ENCODE measurements around the gene BOC.

Gene BOC

DNA sequence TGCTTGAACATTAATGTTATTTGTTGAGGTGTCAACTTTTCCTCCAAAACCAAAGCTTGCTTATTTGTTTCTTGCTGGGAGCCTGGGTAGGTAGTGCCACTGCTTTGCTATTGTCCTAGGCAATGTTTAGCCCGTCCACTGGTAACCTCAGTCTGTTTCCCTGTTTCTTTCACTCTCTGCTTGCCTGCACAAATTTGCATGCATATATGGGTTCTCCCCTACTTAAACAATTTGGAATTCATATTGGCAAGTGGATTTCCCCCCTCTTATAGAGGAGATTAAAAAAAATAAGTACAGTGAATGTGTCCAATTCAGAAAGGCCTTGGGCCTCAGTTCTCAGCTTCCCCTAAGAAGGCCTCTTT, 45.0 kb upstream of the BOC start:
- Histone ChIP-seq H3K27ac (replicated peaks) (no peak overlapping the region), H3K4me3 (replicated peaks; ENCODE audit: insufficient read depth, low read length) (no peak overlapping the region)

DNA sequence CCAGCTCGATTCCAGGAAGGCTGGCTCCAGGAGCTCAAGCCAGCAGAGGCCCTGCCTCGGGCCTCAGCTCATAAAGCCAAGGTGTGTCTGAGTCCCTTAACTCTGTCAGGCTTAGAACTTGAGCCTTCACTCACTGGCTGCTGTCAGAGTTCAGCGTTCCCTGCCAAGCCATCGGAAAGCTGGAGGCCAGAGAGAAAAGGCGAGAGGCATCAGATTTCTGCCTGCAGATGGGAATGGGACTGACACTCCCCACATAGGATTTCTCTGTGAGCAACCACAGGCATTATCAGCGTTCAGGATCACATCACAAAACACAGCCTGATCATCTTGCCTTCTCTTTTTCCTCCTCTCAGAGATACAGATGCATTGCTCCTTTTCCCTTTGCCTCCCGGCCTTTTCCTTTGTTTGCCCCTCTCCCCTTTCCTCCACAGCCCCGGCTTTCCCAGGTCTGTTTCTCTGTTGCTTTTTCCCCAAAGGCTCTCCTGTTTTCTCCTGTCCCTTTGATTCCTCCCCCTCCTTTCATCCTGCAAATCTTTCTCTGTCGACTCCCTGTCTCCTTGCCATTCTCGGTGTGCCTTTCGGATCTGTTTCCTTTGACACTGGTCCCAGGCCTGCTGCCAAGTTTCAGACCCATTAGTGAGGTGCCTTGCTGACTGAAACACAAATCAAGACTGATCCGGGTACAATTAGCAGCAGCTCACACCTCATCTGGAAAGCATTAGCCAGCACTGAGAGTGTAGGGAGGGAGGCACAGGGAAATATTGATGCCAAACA, 44.5 kb upstream of the BOC start:
- Histone ChIP-seq H3K27ac (replicated peaks) (no peak overlapping the region), H3K4me3 (replicated peaks; ENCODE audit: insufficient read depth, low read length) (no peak overlapping the region), H3K27me3 (ENCODE audit: insufficient read depth, poor library complexity, severe bottlenecking) (no peaks in the 10 kb centered on the region)
- TF ChIP-seq SPI1 (IDR thresholded peaks at IDR 0.05; ENCODE audit: borderline replicate concordance, low read depth) (no peak), CTCF (IDR thresholded peaks at IDR 0.05; ENCODE audit: insufficient read depth, low read length) (no peak), POLR2AphosphoS5 (IDR thresholded peaks at IDR 0.05; ENCODE audit: low read depth) (no peak), GABPA (IDR thresholded peaks at IDR 0.05; ENCODE audit: low read depth) (no peak)
- TF ChIP-seq, protein P1, sequence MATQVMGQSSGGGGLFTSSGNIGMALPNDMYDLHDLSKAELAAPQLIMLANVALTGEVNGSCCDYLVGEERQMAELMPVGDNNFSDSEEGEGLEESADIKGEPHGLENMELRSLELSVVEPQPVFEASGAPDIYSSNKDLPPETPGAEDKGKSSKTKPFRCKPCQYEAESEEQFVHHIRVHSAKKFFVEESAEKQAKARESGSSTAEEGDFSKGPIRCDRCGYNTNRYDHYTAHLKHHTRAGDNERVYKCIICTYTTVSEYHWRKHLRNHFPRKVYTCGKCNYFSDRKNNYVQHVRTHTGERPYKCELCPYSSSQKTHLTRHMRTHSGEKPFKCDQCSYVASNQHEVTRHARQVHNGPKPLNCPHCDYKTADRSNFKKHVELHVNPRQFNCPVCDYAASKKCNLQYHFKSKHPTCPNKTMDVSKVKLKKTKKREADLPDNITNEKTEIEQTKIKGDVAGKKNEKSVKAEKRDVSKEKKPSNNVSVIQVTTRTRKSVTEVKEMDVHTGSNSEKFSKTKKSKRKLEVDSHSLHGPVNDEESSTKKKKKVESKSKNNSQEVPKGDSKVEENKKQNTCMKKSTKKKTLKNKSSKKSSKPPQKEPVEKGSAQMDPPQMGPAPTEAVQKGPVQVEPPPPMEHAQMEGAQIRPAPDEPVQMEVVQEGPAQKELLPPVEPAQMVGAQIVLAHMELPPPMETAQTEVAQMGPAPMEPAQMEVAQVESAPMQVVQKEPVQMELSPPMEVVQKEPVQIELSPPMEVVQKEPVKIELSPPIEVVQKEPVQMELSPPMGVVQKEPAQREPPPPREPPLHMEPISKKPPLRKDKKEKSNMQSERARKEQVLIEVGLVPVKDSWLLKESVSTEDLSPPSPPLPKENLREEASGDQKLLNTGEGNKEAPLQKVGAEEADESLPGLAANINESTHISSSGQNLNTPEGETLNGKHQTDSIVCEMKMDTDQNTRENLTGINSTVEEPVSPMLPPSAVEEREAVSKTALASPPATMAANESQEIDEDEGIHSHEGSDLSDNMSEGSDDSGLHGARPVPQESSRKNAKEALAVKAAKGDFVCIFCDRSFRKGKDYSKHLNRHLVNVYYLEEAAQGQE (IDR thresholded peaks at IDR 0.05; ENCODE audit: insufficient replicate concordance, low read depth), result no peak
- no peak for DNase-seq (ENCODE audit: low read depth in 1 of 2, low spot score in 1 of 2)

More for the DNA sequence above, 45.0 kb upstream of the BOC start:
- H3K27me3 ChIP-seq (ENCODE audit: insufficient read depth, poor library complexity, severe bottlenecking), result no peaks in the 10 kb centered on the region
- DNase-seq (ENCODE audit: low read depth in 1 of 2, low spot score in 1 of 2), result no peak
- TF ChIP-seq GABPA (IDR thresholded peaks at IDR 0.05; ENCODE audit: low read depth), result no peak

DNA sequence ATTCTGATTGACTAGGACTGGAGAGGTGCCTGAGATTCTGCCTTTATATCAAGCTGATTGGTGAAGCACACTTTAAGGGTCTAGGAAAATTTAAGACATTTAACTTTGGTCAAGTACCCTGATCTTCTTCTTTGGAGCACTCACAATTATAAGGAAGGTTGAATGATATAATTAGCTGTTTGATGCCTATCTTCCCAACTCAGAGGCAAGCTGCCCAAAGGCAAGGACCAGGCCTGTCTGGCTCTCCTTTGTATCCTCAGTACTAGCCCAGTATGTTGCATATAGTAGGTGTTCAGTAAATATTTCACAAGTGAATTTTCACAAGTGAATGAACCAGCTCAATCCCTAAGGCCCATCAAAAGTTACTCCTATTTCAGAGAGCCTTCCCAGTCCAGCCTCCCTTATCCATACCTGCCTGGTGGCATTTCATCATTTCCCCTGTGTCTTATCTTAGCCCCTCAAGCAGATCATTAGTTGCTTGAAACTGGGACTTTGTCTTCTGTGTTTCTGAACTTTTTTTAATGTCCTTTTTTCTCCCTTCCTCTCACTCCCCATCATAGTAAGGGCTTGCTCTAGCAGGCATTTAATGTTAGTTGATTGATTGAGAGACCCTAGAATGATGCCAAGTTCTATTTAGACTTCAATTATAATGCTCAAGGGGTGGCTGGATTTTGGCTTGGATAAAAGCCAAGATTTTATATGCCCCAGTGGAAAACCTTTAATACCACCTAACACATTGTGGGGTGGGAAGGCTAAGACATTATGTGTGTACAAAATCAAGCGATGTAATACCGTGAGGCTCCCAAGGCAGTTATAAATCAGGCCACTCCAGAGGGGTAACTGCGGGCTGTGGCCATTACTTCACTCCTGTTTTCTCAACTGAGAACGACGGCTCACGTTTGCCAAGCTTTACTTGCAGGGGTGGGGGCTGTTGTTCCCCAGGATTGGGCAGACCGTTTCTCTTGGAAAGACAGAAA, 43.2 kb upstream of the BOC start:
- H3K4me3 ChIP-seq (replicated peaks; ENCODE audit: insufficient read depth, low read length), result no peak overlapping the region
- H3K27me3 ChIP-seq (ENCODE audit: insufficient read depth, poor library complexity, severe bottlenecking), result no peaks in the 10 kb centered on the region
- DNase-seq (ENCODE audit: low read depth in 1 of 2, low spot score in 1 of 2), result no peak
- TF ChIP-seq SPI1 (IDR thresholded peaks at IDR 0.05; ENCODE audit: borderline replicate concordance, low read depth), result no peak
- TF ChIP-seq, protein P1 (IDR thresholded peaks at IDR 0.05; ENCODE audit: insufficient replicate concordance, low read depth), result no peak
- TF ChIP-seq POLR2AphosphoS5 (IDR thresholded peaks at IDR 0.05; ENCODE audit: low read depth), result no peak
- TF ChIP-seq GABPA (IDR thresholded peaks at IDR 0.05; ENCODE audit: low read depth), result no peak
- TF ChIP-seq CTCF (IDR thresholded peaks at IDR 0.05; ENCODE audit: insufficient read depth, low read length), result no peak
- no peak overlapping the region for H3K27ac ChIP-seq (replicated peaks)

- DNase-seq (ENCODE audit: low read depth in 1 of 2, low spot score in 1 of 2), result no peak
- H3K4me3 ChIP-seq (replicated peaks; ENCODE audit: insufficient read depth, low read length), result no peak overlapping the region
- H3K27me3 ChIP-seq (ENCODE audit: insufficient read depth, poor library complexity, severe bottlenecking), result no peaks in the 10 kb centered on the region
- H3K27ac ChIP-seq (replicated peaks), result no peak overlapping the region
- no peak for TF ChIP-seq GABPA (IDR thresholded peaks at IDR 0.05; ENCODE audit: low read depth)
- no peak for TF ChIP-seq POLR2AphosphoS5 (IDR thresholded peaks at IDR 0.05; ENCODE audit: low read depth)
- TF ChIP-seq, protein P1 (IDR thresholded peaks at IDR 0.05; ENCODE audit: insufficient replicate concordance, low read depth), result no peak
- TF ChIP-seq SPI1 (IDR thresholded peaks at IDR 0.05; ENCODE audit: borderline replicate concordance, low read depth), result no peak
- TF ChIP-seq CTCF (IDR thresholded peaks at IDR 0.05; ENCODE audit: insufficient read depth, low read length), result no peak
These were observed 41.4 kb upstream of the BOC start for GRCh38 chr3:113169891-113170452.

All from HL-60 (cell line).